GM21737 (cell line): Measurements from ENCODE around the gene SEC24B.
"Not testable (repeated sequence)": the region's sequence is repeated elsewhere in the genome, so short reads cannot be mapped to it uniquely, and the experiment has no call there.

Source experiments
- ATAC-seq: cut with Tn5 transposase; IDR thresholded peaks from one replicate; pipeline ENCODE4 v1.9.1; 2021; ENCODE audit warnings: mild to moderate bottlenecking, moderate library complexity; ENCODE audit not compliant: unreplicated experiment

SEC24B gene

GRCh38 chr4:109497511-109497910 lies 63.9 kb downstream of the SEC24B start:
- no peak for ATAC-seq

GRCh38 chr4:109499513-109499912 lies 65.9 kb downstream of the SEC24B start:
- ATAC-seq: no peak

- ATAC-seq: no peak
Observed at GRCh38 chr4:109506890-109507289, 73.3 kb downstream of the SEC24B start.

DNA sequence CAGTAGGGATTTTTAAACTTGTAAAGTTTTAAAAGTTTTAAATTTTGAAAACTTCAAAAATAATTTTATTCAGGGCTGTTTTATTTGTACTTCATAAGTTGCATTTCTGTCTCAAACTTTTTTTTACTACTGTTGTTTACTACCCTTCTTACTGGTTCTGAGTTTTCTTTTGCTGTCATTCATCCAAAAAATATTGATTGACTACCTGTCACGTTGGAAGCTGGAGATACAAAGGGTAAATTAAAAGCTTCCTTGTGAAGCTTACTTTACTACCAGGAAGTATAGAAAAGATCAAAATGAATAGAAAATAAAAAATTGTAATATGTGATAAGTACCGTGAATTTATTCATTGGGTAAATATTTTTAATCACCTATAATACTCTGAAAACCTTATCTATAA lies 77.1 kb downstream of the SEC24B start:
- ATAC-seq: no peak

DNA sequence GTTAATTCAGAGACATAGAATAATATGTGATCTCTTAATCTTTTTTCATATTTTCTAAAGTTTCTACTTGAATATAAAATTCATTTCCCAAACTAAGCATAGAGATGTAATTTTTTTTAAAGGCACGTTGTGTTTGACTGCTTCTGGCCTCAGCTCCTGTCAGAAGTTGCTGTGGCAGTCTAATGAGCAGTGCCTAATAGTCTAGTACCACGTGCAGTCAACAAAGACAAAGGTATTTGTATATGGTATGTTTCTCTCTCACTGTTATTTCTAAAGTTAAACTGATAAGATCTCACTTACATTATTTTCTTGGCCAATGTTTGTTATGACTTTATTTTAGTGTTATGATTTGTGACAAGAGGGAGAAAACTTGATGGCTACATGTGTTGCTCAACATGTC lies 77.8 kb downstream of the SEC24B start:
- no peak for ATAC-seq

DNA sequence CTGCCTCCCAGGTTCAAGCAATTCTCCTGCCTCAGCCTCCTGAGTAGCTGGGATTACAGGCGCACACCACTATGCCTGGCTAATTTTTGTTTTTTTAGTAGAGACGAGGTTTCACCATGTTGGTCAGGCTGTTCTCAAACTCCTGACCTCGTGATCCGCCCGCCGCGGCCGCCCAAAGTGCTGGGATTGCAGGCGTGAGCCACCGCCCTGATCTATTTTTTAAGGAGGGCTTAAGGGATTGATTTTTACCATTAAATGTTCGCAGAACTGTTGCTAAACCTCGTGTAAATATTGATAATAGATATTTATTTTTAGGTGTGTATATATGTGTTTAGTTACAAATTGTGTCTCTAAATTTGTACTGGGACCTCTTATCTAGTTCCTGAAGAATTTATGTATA lies 79.8 kb downstream of the SEC24B start:
- not testable (repeated sequence) for ATAC-seq

DNA sequence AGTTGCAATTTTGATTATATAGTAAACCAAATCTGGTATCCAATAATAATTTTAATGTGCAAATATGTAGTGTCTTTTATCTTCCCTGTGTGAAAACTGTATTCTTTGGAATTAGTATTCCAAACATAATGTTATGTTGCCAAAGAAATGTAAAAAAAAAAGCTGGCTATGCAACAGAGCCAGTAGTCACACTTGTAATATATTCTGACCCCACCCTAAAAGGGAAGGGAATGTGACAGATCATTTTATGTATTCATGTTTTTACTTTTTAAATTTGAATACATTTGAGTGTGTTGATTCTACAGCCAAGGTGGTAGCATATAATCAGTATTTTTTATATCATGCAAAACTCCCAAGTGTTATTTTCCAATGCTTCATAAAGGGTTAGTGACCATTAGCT lies 98.6 kb downstream of the SEC24B start:
- ATAC-seq: no peak

DNA sequence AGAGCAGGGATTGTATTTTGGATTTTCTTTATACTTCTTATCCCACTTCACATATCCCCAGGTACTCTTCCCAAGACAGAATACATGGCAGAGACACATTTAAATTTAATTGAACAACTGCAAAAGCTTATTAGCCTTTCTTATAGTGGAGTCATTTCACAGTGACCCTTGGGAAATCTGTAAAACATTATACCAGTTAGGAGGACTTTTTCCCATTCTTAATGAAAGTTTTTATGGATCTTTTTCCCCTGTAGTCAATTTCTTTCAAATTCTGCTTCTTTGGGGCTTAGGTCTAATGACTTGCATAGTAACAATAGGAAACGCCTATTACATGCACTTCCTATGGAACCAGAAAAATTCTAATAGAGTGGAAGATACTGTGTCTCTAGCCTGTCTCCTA lies 111.8 kb downstream of the SEC24B start:
- no peak for ATAC-seq

- ATAC-seq: no peak
Observed at GRCh38 chr4:109547394-109547793, 113.8 kb downstream of the SEC24B start.

DNA sequence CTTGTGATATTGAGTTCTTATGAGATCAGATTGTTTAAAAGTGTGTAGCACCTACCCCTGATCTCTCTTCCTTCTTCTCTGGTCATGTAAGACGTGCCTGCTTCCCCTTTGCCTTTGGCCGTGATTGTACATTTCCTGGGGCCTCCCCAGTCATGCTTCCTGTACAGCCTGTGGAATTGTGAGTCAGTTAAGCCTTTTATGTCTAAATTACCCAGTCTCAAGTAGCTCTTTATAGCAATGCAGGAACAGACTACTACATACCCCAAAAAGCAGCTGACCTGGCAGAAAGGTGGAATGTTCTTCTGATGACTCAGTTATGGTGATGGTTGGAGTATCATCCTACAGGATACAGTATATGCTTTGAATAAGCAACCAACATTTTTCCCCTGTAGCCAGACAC lies 115.0 kb downstream of the SEC24B start:
- no peak for ATAC-seq

GRCh38 chr4:109552237-109552636 lies 118.6 kb downstream of the SEC24B start:
- ATAC-seq: no peak

GRCh38 chr4:109553130-109553529 lies 119.5 kb downstream of the SEC24B start:
- ATAC-seq: no peak

DNA sequence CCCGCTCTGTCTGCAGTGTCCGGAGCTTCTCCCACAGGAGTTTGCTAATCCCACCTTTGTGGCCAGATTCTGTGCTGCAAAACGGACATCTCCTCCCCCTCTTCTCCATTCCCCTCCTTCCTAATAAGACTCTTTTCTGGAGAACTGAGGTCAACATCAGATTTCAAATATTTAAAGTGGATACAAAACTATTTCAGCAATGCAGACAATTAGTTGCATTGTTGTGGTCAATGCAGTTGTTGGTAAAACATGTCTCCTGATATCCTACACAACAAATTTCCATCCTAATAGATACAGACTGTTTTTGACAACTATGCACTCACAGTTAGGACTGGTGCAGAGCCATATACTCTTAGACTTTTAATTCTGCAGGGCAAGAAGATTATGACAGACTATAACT lies 121.4 kb downstream of the SEC24B start:
- ATAC-seq: no peak

- ATAC-seq: no peak
Observed at GRCh38 chr4:109557433-109557832, 123.8 kb downstream of the SEC24B start.

- ATAC-seq: not testable (repeated sequence)
Observed at GRCh38 chr4:109558095-109558494, 124.5 kb downstream of the SEC24B start.

DNA sequence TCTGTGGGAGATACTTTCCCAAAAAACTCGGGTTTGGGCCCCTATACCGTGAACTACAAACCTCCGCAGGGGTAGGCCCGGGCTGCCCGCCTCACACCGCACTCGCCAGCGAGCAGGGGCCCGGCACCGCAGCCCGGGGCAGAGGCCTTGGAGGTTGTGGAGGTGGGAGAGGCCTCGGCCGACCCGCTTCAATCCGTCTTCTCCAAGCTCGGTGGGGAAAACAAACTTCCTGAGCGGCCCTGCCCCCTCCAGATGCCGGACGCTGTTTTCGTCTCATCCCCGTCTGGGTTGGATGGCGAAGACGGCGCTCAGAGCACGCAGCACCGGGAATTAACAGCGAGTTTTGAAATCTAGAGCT lies 126.0 kb downstream of the SEC24B start:
- ATAC-seq: peak; percentile 25

GRCh38 chr4:109559983-109560686 lies 126.5 kb downstream of the SEC24B start, which contains the start of gene MCUB:
Gene MCUB (plus strand): TSS chr4:109560246. CDS start chr4:109560338, 92 bp downstream.
- peak; percentile 90 for ATAC-seq

- peak; percentile 58 for ATAC-seq
Observed at GRCh38 chr4:109560687-109561461, 127.3 kb downstream of the SEC24B start.

- no peak for ATAC-seq
Observed at GRCh38 chr4:109562457-109563239, 129.0 kb downstream of the SEC24B start.

- ATAC-seq: no peak
Observed at GRCh38 chr4:109571494-109571893, 137.9 kb downstream of the SEC24B start.

GRCh38 chr4:109572154-109572553 lies 138.5 kb downstream of the SEC24B start:
- ATAC-seq: no peak

- ATAC-seq: no peak
Observed at GRCh38 chr4:109574443-109574850, 140.8 kb downstream of the SEC24B start.
